ENCODE results near the gene PLRG1.

- no peak for TF ChIP-seq EP300 (IDR thresholded peaks at IDR 0.05)
- TF ChIP-seq CTCF (IDR thresholded peaks at IDR 0.05) = no peak
- no peak for TF ChIP-seq POLR2A (IDR thresholded peaks at IDR 0.05; ENCODE audit: low read depth)
- TF ChIP-seq POLR2AphosphoS5 (IDR thresholded peaks at IDR 0.05) = no peak
These were observed 28.6 kb downstream of the PLRG1 start for GRCh38 chr4:154521607-154522006.

Data from esophagus muscularis mucosa (tissue), 4 donors.